Measurements from ENCODE around the gene C1orf185.
"Not testable (repeated sequence)": the region's sequence is repeated elsewhere in the genome, so short reads cannot be mapped to it uniquely, and the experiment has no call there.

C1orf185 gene

DNA sequence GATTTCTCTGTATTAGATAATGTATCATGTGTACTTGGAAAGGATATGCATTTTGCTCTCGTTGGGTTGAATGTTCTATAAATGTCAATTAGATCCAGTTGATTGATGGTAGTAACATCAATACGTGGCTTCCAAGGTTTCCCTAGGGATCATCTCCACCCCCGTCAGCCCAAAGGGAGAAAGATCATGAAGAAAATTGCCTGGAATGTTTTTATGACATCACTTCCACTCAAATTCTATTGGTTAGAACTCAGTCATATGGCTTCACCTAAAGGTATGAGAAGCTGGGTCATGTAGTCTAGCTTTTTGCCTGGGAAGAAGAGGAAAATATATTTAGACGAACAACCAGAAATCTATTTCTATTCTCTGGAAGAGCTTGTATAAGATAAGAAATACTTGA, at the start of gene C1orf185:
TSS of gene C1orf185 (plus strand) at position 253 of the 400 bp plus-strand sequence. CDS start at position 259, 6 bp downstream.
- no peak for DNase-seq (ENCODE audit: low spot score)

DNA sequence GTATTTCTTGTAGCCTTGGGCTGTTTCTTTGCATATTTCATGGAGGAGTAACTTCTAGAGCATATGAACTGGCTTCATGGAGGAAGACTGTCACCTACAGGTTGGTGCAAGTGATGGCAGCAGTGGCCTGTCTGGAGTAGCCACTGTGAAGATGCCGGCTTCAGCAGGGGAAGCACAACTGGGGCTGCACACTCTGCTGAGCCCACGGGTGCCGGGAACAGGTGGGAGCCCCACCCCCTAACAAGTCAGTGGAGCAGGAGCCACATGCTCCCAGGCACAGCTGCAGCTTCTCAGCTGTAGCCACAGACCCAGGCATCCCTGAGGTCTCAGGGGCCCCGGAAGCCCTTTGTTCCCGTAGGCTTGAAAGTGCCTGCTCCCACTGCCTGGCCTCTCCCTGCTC, 43.2 kb upstream of the C1orf185 start:
- no peak for DNase-seq (ENCODE audit: low spot score)

DNA sequence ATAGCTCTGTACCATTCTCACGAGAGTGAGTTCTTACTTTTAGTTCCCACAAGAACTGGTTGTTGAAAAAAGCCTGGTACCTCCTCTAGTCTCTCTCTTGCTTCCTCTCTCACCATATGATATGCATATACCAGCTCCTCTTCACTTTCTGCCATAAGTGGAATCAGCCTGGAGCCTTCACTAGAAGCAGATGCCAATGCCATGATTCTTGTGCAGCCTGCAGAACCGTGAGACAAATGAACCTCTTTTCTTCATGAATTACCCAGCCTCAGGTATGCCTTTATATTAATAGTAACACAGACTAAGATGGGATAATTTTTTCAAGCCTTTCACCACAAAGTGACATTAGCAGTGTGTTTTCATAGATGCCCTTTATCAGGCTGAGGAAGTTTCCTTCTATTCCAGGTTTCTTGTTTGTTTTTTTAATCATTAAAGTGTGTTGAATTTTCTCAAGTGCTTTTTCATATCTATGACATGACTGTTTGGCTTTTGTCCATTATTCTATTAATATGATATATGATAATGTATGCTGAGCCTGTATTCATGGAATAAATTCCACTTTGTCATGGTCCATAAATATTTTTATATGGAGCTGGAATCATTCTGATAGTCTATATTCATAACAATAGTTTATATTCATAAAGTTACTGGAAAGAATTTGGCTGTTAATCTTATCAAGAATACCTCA, 40.7 kb upstream of the C1orf185 start:
- DNase-seq (ENCODE audit: low spot score), result no peak

DNA sequence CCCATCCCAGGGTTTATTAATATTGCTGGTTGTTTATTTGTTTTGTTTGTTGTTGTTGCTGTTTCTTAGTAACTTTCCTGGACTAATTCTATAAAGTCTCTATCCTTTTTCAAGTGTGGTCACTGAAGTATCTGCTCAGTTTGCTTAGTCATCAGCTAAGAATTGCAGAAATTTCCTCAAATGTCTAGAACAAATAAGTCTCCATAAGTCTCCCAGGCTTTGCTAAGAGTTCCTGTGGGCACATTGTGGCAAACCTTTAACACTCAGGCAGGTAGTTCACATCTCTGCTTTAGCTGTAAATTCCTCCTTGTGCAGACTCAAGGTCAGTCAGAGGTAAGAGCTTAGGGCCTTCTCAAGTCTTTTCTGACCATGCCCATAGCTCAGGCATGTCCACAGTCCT, 38.9 kb upstream of the C1orf185 start:
- no peak for DNase-seq (ENCODE audit: low spot score)

DNA sequence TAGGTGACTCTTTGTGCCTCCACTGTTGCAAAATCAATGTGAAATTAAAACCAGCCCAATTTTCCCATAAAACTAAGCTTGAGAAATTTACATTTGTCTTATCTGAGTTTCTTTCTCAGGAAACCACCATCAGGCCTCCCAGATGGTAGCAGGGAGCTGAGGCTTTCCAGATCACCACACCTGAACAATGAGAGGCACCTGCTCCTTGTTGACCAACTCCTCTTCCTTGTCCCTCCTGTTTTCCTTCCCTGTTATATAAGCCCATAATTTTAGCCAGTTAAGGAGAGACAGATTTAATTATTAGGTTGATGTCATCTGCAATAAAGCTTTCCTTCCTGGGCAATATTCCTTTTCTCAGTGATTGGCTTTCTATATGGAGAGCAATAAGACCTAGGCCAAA, 32.0 kb upstream of the C1orf185 start:
- DNase-seq (ENCODE audit: low spot score), result no peak

DNA sequence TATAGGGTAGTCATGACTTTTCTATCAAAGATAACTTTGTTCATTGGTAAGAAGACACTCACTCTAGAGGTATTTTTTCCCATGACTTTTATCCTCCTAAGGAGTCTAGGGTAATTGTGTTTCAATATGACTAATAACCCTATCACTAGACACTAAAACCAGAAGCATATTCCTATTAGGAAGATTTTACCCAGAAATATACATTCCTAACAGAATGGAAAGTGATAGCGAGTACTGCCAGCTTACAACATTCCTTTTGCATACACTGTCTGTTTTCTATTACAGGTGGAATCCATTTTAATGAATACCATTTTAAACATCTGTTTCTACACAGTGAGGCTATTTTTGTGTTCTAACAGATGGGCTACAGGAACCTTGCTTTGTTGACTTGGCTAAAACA, 31.4 kb upstream of the C1orf185 start:
- DNase-seq (ENCODE audit: low spot score), result no peak

DNA sequence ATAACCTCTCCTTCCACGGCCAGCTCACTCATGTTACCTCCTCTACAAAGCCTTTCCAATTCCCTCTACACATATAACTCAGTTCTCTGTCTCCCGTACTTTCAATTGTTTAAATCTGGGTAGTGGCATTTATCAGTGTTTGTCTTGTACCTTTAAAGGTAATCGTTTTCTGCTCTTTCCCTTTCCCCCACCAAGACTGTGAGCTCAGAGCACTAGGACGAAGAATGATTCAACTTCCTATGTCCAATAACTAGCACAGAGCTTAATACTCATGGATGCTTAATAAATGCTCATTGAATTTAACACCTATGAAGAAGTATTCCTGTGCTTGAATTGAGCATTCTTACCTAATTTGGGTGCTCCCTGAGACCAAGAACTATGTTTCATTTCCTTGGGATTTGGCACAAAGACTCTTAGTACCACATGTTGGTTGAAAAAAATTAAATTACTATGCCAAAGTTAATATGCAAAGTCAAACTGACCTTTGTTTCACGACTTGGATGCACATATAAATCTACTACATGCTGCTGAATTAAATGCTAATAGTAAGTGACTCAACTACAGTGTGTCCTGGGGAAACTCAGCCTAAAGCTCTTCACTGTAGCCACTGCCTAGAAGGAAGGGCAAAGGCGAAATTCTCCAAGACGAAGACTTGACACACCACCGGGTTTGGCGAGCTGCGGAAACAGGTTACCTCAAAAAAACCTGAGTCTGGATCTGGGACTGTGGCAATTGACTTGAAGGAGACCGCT, 30.6 kb upstream of the C1orf185 start:
- no peak for DNase-seq (ENCODE audit: low spot score)

DNA sequence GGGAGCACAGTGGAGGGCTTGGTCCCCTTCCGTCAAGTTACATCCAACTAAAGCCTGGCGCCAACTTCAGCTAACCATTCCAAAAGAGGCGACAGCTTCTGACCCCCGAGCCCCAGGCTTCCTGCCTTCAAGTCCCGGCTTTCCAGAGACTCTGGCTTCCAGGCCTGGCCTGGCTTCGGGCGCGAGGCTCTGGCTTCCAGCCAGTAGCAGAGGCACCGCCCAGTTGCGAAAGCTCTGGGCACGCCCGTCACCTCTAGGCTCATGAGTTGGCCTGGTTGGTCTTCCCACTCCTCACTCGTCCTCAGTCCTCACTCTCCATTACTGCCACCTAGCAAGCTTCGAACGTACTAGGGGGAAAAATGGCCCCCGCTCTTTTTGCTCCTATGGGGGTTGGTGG, 30.0 kb upstream of the C1orf185 start:
- DNase-seq (ENCODE audit: low spot score), result no peak

DNA sequence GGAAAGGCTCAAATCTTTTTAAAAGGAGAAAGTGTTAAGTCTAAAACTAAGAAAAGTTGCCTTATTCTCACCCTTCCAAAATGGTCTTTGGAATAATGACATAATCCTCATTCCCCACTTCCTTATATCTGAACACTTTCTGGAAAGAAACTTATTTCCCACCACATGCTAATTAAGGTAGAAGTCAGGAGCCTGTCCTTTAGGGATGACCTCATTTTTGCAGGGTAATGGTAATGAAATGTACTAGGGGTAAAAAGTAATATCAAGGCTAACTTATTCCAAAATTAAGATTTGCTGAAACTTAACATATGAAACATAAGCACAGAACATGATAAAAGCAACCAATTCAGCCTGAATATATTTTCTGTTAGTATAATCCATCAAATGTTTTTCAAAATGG, 29.4 kb upstream of the C1orf185 start:
- DNase-seq (ENCODE audit: low spot score), result no peak

DNA sequence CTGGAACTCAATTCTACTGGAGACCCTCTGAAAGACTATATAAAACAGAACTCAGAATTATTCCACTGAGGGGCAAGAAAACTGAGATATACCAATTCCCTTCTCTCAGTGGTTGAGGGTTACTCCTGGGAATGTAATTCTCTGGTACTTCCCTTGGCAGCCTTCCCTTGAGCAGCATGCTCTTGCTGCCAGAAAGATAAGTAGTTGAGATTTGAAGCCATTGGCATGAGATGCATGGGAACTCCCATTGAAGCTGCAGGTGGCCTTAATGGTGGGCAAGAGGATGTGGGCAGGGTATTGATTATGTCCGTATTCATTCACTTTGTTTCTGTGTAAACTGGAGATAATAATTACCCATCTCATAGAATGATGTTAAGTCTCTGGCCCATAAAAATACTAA, 28.6 kb upstream of the C1orf185 start:
- DNase-seq (ENCODE audit: low spot score), result no peak

DNA sequence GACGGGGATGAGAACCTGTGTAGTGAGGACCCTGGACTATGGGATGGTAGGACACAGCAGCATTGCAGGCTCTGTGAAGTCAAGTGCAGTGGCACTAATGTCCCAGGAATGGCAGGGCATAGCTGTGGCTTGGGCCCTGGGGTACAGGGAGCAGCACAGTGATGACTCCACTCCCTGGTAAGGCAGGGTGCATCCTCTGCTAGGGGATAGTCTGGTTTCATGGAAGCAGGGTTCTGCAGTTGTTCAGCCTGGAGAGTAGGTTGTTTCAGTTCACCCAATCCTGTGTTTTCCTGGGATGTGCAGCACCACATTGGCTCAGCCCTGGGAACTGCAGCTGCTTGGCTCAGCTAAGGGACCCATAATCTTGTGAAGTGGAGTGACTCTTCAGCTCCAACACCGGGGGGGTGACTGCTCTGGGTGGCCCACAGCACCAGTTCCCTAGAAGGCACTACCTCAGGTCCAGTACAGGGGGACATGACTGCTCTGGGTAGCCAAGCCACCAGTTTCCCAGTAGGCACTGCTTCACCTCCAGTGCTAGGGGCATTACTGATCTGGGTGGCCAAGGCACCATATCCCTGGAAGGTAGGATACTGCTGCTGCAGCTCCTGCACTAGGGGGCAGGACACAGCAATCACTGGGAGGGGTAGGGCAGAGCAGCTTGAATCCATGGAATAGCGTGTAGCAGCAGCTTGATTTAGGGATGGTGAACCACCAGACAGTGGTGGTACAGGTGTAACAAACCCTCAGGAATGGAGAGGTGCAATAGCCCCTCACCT, 15.3 kb upstream of the C1orf185 start:
- no peak for DNase-seq (ENCODE audit: low spot score)

DNA sequence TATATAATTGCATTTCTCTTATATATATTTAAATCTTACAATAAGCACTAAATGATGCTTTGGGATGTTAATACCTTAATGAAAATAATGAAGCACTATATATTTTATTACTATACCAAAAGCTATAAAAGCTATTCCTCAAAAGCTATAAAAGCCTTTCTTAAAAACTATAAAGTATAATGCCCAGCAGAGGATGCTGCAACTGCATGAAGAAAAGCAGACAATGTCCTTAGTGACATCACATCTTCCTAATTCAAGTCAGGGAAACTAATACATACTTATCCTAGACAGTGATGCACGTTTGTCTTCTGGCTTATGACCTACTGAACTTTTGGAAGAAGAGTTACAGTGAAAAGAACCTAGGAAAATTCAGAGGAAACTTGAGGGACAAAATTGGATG, 13.6 kb upstream of the C1orf185 start:
- DNase-seq (ENCODE audit: low spot score), result no peak

DNA sequence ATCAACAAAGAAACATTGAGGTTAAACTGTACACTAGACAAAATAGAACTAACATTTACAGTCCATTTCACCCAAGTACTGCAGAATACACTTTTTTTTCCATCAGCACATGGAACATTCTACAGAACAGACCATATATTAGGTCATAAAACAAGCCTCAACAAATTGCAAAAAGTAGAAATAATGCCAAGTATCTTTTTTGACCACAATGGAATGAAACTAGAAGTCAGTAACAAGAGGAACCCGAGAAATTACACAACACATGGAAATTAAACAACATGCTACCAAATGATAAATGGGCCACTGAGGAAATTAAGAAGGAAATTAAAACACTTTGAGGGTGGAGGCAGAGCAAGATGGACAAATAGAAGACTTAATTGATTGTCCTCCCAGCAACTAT, 8.4 kb upstream of the C1orf185 start:
- no peak for DNase-seq (ENCODE audit: low spot score)

DNA sequence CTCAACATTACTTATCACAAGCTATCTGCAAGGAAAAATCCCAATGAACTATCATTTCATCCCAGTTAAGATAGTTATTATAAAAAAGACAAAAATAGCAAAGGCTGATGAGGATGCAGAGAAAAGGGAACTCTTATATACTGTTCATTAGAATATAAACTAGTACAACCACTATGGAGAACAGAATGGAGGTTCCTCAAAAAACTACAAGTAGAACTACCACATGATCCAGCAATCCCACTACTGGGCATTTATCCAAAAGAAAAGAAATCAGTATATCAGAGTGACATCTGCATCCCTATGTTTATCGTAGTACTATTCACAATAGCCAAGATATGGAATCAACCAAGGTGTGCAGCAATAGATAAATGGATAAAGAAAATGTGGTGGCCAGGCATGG, 4.9 kb upstream of the C1orf185 start:
- no peak for DNase-seq (ENCODE audit: low spot score)

DNA sequence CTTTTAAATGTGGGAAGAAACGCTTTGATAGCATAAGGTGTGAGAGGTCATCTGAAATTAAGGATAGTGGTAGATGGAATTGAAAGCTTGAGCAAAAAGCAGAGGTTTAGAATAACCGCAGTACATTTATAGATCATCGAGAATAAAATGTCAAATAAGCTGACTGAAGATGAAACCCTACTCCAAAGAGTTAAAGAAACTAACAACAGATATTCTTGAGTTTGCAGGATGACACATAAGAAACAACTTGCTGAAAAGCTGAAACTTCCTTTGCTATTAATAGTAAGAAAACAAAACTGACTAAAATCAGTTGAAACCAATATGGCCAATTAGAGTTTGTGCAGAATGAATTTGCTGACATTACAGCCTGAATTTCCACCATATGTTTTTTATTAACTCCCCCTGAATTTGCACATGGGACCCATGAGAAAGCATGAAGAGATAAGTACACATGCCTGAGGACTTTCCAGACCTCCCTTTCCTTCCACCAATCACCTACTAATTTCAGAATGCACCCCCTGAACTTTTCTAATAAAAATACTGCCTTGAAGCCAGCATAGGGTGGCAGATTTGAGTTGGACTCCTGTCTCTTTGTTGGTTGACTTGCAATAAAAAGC, 1.7 kb upstream of the C1orf185 start:
- no peak for DNase-seq (ENCODE audit: low spot score)

DNA sequence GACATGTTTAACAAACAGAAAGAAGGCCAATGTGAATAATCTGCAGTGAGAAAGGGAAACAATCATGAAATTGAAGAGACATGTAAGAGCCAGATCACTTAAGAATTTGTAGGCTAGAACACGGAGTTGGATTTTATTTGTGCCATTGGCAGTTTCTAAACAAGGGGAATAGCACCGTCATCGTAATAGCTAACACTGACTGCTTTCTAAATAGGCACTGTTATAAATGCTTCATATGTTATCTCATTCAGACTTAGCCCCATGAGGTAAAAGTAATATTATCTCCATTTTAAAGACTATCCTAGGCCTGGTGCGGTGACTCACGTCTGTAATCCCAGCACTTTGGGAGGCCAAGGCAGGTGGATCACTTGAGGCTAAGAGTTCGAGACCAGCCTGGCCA, 12.1 kb downstream of the C1orf185 start:
- DNase-seq (ENCODE audit: low spot score), result no peak

DNA sequence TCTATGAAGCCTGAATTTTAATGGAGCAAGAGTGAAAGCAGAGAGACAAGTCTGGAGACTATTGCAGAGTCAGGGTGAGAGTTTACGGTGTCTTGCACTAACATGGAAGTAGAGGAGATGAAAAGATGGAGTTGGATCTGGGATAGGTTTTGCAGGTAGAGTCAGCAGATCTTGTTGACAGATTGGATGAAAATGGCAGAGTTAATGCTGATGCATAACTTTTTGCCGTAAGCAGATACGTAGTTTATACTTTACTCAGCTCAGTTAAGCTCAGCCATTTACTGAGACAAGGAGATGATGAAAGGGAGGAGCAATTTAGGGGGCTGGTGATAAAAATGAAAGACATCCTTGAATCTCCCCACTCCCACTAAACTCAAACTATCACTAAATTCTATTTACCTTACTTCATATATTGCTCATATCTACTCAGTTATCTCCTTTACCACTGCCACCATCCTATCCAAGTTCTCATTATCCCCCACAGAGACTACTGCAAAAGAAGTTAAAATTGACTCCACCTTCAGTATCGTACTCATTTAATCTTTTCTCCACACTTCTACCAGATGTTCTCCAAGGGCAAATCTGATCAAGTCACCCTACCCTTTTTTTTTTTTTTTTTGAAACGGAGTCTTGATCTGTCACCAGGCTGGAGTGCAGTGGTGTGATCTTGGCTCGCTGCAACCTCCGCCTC, 13.8 kb downstream of the C1orf185 start:
- DNase-seq (ENCODE audit: low spot score), result no peak

DNA sequence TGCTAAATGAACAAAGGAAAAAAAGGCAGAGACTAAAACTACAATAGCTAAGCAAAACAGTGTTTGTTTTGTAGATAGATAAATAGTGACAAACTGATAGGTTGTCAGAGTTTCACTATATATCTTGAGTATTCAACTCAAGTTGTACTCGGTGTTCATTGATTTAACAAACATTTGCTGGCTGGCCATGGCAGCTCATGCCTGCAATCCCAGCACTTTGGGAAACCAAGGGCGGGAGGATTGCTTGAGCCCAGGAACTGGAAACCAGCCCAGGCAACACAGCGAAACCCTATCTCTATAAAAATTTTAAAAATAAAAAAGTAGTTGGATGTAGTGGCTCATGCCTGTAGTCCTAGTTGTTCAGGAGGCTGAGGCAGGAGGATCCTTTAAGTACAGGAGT, 17.3 kb downstream of the C1orf185 start:
- DNase-seq (ENCODE audit: low spot score), result no peak

DNA sequence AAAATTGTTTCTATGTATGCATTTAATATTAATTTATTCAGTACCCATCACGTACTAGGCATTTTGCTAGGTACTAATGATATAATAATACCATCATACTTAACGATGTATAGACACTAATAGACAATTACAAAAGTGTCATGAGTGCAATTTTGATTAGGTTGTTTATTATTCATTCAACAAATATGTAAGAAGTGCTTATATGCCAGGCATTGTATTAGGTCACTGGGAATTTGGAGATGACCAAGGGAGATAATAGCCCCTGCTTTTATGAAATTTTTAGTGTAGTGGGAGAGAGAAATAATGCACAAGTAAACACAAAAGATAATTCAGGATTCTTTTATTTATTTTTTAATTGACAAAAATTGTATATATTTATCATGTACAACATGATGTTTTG, 18.6 kb downstream of the C1orf185 start:
- no peak for DNase-seq (ENCODE audit: low spot score)

DNA sequence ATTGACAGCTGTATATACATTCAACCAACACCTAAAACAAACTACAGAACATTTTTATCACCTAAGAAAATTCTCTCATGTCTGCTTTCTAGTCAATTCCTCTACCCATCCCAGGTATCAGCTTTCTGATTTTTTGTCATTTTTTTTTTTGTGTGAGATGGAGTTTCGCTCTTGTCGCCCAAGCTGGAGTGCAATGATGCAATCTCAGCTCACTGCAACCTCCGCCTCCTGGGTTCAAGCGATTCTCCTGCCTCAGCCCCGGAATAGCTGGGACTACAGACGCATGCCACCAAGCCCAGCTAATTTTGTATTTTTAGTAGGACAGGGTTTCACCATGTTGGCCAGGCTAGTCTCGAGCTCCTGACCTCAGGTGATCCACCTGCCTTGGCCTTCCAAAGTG, 25.1 kb downstream of the C1orf185 start:
- not testable (repeated sequence) for DNase-seq (ENCODE audit: low spot score)

DNA sequence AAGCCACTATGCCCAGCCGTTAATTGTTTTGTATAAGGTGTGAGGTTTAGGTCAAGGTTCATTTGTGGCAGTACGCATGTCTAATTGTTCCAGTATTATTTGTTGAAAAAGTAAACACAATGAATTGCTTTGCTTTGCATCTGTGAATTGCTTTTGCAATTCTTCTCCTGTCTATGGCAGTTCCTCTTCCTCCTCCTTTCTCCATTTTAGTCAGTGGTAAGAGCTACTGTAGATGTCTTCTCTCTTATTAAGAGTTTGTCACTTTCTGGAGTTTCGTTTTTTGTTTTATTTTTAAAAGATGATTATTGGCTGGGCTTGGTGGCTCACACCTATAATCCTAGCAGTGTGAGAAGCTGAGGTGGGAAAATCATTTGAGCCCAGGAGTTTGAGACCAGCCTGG, 29.2 kb downstream of the C1orf185 start:
- DNase-seq (ENCODE audit: low spot score), result no peak

DNA sequence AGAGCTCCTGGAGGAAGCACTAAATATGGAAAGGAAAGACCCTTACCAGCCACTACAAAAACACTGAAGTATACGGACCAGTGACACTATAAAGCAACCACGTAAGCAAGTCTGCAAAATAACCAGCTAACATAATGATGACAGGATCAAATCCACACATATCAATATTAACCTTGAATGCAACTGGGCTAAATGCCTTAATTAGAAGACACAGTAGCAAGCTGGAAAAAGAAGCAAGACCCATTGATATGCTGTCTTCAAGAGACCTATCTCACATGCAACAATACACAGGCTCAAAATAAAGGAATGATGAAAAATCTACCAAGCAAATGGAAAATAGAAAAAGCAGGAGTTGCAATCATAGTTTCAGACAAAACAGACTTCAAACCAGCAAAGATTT, 31.0 kb downstream of the C1orf185 start:
- no peak for DNase-seq (ENCODE audit: low spot score)

Measured in D341Med (cell line).